Measurements from ENCODE around the gene AP3S2.

DNA sequence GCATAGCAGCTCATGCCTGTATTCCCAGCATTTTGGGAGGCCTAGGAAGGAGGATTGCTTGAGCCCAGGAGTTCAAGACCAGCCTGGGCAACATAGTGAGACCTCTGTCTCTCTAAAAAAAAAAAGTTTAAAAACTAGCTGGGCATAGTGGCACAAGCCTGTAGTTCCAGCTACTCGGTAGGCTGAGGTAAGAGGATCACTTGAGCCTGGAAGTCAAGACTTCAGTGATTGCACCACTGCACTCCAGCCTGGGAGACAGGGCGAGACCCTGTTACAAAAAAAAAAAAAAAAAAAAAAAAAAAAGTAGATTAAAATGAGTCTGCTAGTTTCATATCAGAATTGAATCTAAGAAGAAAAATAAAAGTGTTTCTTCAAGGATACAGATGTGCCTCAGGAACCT lies 46.7 kb downstream of the AP3S2 start:
- TF ChIP-seq, protein P1, sequence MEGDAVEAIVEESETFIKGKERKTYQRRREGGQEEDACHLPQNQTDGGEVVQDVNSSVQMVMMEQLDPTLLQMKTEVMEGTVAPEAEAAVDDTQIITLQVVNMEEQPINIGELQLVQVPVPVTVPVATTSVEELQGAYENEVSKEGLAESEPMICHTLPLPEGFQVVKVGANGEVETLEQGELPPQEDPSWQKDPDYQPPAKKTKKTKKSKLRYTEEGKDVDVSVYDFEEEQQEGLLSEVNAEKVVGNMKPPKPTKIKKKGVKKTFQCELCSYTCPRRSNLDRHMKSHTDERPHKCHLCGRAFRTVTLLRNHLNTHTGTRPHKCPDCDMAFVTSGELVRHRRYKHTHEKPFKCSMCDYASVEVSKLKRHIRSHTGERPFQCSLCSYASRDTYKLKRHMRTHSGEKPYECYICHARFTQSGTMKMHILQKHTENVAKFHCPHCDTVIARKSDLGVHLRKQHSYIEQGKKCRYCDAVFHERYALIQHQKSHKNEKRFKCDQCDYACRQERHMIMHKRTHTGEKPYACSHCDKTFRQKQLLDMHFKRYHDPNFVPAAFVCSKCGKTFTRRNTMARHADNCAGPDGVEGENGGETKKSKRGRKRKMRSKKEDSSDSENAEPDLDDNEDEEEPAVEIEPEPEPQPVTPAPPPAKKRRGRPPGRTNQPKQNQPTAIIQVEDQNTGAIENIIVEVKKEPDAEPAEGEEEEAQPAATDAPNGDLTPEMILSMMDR (IDR thresholded peaks at IDR 0.05; ENCODE audit: low read depth, low read length, missing input control) = no peak
- TF ChIP-seq GABPA (IDR thresholded peaks at IDR 0.05 in 1 of 2, conservative IDR thresholded peaks at IDR 0.05 in 1 of 2) (no peak), SP1 (IDR thresholded peaks at IDR 0.05) (no peak), JUND (IDR thresholded peaks at IDR 0.05) (no peak)
